OCI-LY1 (cell line): ENCODE data around the gene DEPP1.

ENCODE experiments used
- H2AFZ ChIP-seq: fragments of 200-600 bp; sonication (generic), shearing (Covaris generic); 2 replicates; pipeline ENCODE4 v1.6.0; 2014; ENCODE audit warnings: antibody characterized with exemption, mild to moderate bottlenecking, low read length
- H3F3A ChIP-seq: fragments of 200-600 bp; sonication (generic), shearing (Covaris generic); 2 replicates; pipeline ENCODE4 v1.6.0; 2014; ENCODE audit warnings: mild to moderate bottlenecking, antibody characterized with exemption, low read length, moderate library complexity; ENCODE audit not compliant: insufficient read depth
- H3K27ac ChIP-seq: fragments of 200-600 bp; sonication (generic); 2 replicates; pipeline ENCODE4 v1.5.1; 2014; ENCODE audit warnings: low read length, mixed run types, mild to moderate bottlenecking, low read depth; ENCODE audit not compliant: poor library complexity, severe bottlenecking
- H3K27me3 ChIP-seq: fragments of 200-600 bp; sonication (generic); 2 replicates; pipeline ENCODE4 v1.6.0; 2014; ENCODE audit warnings: antibody characterized with exemption, mild to moderate bottlenecking, low read length, moderate library complexity; ENCODE audit not compliant: insufficient read depth
- H3K36me3 ChIP-seq: fragments of 200-600 bp; sonication (generic); 2 replicates; pipeline ENCODE4 v1.6.1; 2014; ENCODE audit warnings: mild to moderate bottlenecking, antibody characterized with exemption, low read length, moderate library complexity, mixed read lengths; ENCODE audit not compliant: insufficient read depth
- H3K4me1 ChIP-seq: fragments of 200-600 bp; sonication (generic); 2 replicates; pipeline ENCODE4 v1.5.1; 2014; ENCODE audit warnings: mild to moderate bottlenecking, low read length, moderate library complexity; ENCODE audit not compliant: insufficient read depth, severe bottlenecking
- H3K4me2 ChIP-seq: fragments of 200-600 bp; sonication (generic), shearing (Covaris generic); 2 replicates; pipeline ENCODE4 v1.6.1; 2014; ENCODE audit warnings: low read length
- H3K4me3 ChIP-seq: fragments of 200-600 bp; sonication (generic); 2 replicates; pipeline ENCODE4 v1.5.1; 2014; ENCODE audit warnings: low read length, low read depth, mild to moderate bottlenecking, mixed read lengths; ENCODE audit not compliant: poor library complexity, severe bottlenecking
- H3K79me2 ChIP-seq: fragments of 200-600 bp; shearing (Covaris generic); 2 replicates; pipeline ENCODE4 v1.6.1; 2016; ENCODE audit warnings: mixed run types, low read length, mixed read lengths; ENCODE audit not compliant: insufficient read depth
- H3K9ac ChIP-seq: fragments of 200-600 bp; sonication (generic), shearing (Covaris generic); 2 replicates; pipeline ENCODE4 v1.6.1; 2014; ENCODE audit warnings: mild to moderate bottlenecking, low read length, mixed read lengths
- H3K9me2 ChIP-seq: fragments of 200-600 bp; sonication (generic), shearing (Covaris generic); 2 replicates; pipeline ENCODE4 v1.6.1; 2014; ENCODE audit warnings: low read depth, mild to moderate bottlenecking, low read length, mixed read lengths
- H3K9me3 ChIP-seq: fragments of 200-600 bp; shearing (Covaris generic); 2 replicates; pipeline ENCODE4 v1.6.1; 2014; ENCODE audit warnings: low read length, mixed read lengths
- H4K20me1 ChIP-seq: fragments of 200-600 bp; sonication (generic), shearing (Covaris generic); 2 replicates; pipeline ENCODE4 v1.6.0; 2016; ENCODE audit warnings: mild to moderate bottlenecking, low read length; ENCODE audit not compliant: insufficient read depth
- CTCF ChIP-seq: fragments of 200-600 bp; sonication (generic), shearing (Covaris generic); IDR thresholded peaks from 2 replicates; pipeline ENCODE4 v1.5.1; 2017; ENCODE audit warnings: mild to moderate bottlenecking, antibody characterized with exemption, low read length, moderate library complexity, mixed read lengths
- EZH2 ChIP-seq: fragments of 200-600 bp; sonication (generic), shearing (Covaris generic); IDR thresholded peaks from 2 replicates; pipeline ENCODE4 v1.8.0; 2017; ENCODE audit warnings: borderline replicate concordance, mixed run types, mild to moderate bottlenecking, antibody characterized with exemption, low read length, moderate library complexity, mixed read lengths

The DEPP1 gene

GRCh38 chr10:44926751-44927351, 51.8 kb downstream of the DEPP1 start:
- Histone ChIP-seq H3K9me3 (no peaks in the 10 kb centered on the region), H2AFZ (no peak overlapping the region), H3K4me3 (no peak overlapping the region), H3K27me3 (no peaks in the 10 kb centered on the region), H3K4me2 (no peak overlapping the region), H3K9me2 (no peaks in the 10 kb centered on the region), H3K4me1 (no peaks in the 10 kb centered on the region), H3K79me2 (no peaks in the 10 kb centered on the region), H3K27ac (no peak overlapping the region), H3F3A (no peaks in the 10 kb centered on the region), H3K36me3 (no peaks in the 10 kb centered on the region), H3K9ac (no peak overlapping the region), H4K20me1 (no peaks in the 10 kb centered on the region)
- TF ChIP-seq CTCF (no peak), EZH2 (no peak)
